HG03060 (cell line): ENCODE measurements around the gene UBA5.

Experiments used
- ATAC-seq: cut with Tn5 transposase; IDR thresholded peaks from one replicate; pipeline ENCODE4 v1.9.1; 2021; ENCODE audit warnings: low read depth, moderate number of reproducible peaks; ENCODE audit not compliant: unreplicated experiment

UBA5 gene

DNA sequence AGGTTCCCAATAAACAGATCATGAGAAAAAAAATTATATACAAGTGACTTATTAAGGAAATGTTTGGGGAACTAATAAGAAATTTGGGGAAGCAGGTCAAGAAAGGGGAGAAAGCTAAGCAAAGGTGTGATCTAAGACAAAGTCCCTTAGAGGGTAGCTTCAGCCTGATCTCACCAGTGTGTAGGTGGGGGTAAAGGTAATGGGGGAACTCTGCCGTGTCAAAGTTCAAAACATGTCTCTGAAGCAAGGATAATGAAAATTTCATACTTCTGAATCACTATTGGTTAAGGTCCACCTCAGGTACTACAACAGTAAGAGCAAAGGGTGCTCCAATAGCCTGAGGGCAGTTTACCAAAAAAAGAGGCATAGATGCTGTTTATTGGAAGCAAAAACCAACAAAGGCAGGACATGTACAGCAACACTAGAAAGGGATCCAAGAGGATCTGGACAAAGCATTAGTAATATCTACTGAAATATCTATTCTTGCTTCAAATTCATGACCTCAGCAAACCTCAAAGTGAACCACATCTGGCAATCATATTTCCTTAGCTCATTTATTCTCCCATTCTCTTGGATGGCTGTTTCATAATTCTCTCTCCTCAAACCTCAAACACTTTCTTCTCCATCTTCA lies 7.4 kb upstream of the UBA5 start:
- no peak for ATAC-seq

DNA sequence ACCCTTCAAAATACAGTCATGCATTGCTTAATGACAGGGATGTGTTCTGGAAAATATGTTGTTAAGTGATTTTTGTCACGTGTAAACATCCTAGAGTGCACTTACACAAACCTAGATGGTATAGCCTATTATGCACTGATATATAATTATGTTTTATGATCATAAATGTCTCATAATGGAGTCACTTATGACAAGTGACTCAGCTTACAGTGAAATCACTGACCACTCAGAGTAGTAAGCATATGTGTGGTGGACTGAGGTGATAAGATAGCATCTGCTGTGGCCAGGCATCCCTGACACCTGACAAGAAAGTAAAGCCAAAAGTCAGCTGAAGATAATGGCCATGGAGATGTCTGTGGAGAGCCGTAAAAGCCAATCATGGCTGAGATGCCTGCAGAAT lies 5.9 kb upstream of the UBA5 start:
- no peak for ATAC-seq

DNA sequence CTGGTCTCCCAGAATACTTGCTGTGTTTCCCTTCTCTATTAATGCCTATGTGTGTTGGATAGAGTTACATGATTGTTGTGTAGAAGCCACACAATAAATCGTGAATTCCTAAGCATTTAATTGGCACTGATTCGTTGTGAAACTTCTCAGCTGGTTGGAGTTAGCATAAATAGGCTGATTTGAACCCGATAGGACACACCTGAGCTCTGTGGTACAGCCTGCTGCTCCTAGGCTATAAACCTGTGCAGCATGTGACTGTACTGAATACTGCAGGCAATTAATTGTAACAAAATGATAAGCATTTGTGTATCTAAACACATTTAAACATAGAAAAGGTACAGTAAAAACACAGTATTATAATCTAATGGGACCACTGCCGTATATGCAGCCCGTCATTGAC lies 5.4 kb upstream of the UBA5 start:
- ATAC-seq: no peak

DNA sequence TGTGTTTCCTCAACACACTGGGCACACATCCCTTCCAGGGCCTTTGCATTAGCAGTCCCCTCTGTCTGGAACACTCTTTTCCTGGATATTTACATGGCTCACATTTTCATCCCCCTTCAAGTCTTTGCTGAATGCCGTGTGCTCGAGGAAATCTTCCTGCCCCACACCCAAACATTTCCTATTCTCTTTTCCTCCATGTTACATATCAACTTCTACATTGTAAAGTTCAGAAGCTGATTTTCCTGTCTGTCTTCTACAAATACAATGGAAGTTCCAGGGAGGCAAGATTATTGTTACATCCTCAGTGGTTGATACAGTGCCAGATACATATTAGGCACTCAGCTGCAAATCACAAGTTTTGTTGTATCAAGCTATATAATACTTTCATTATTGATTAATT lies 4.7 kb upstream of the UBA5 start:
- no peak for ATAC-seq

DNA sequence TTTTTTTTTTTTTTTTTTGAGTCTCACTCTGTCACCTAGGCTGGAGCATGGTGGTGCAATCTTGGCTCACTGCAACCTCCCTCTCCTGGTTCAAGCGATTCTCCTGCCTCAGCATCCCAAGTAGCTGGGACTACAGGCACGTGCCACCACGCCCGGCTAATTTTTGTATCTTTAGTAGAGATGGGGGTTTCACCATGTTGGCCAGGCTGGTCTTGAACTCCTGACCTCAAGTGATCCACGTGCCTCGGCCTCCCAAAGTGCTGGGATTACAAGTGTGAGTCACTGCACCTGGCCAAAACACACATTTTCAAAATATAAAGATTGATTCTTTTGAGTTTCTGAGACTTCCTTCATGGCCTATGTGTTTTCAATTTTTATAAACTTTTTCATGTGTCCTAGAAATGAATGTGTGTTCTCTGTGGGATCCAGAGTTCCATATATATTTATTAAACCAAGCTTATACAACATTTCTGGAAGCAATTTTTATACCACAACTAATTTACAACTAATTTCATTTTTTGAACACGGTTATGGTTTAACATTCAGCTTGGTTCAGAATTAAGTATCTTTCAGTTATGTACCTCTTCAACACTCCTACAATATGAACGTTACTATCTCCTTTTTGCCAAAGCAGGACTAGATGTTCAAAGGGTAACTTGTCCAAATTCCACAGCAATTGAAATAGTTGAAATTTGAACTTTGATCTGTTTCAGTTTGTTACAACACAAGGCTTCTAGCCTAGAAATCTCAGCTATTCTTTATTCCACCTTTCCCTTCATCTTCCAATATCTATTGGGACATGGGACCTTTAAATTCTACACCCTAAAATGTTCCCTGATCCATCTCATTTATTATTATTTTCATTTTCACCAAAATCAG lies 2.0 kb upstream of the UBA5 start:
- no peak for ATAC-seq

DNA sequence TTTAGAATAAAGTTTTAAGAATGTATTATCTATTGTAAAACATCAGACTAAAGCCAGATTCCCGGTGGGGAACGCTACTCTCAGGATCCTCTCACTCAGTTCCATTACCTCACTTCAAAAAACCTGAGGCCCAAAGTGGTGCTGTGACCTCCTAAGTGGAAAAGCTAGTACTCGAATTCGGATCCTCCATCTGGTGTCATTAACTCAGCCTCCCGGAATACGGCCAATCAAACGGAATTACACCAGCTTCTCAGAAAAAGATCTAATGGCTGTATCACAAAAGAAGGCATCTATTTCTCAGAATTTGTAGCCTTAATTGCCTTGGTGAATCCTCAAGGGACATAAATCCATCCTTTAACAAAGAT lies 1.1 kb upstream of the UBA5 start:
- ATAC-seq: no peak

DNA sequence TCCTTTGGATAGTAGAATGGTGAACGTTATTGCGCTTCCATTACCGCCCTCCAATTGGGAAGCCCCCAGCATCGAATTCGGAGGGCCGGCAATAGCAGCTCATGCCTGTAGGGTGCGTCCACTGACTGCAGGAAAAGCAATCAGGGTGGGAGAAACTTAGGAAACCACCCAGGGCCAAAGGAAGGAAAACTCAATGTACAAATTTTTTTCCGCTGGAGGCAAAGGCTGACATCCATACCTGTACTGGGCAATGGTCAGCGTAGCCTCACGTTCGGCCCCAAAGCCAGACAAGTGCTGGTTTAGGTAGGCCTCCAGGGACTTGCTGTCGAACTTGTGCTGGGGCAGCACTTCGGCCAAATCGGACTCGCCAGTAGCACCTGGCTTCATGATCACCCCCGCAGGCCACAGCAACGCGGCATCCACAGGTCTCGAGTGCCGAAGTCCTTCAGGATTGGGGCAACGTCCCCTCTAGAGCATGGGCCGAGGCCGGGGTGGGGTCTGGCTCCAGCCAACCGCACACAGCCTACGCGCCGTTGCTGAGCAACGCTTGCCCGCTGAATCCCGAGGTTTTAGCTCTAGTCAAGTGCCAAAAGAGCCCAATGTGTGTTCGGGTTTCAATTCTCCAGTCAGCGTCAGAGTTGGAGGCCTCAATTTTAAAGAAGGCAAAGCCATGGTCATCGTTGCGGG lies 621 bp upstream of the UBA5 start, which contains the start of gene ACAD11:
ACAD11 (minus strand) TSS at position 445 of the 687 bp plus-strand sequence; CDS start at position 387, 58 bp downstream.
- peak; percentile 34 for ATAC-seq

DNA sequence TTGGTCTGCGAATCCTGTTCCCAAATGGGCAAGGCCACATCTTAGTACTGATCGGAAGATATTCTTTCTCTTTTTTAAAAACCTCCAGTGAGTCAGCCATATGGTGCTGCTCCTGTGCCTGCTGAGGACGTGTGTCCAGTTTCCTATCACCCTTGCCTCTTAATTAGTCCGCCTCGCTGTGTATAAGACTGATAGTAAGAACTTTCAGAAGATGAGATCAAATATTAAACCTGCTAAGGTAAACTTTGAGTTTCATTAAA lies 612 bp downstream of the UBA5 start:
- no peak for ATAC-seq

DNA sequence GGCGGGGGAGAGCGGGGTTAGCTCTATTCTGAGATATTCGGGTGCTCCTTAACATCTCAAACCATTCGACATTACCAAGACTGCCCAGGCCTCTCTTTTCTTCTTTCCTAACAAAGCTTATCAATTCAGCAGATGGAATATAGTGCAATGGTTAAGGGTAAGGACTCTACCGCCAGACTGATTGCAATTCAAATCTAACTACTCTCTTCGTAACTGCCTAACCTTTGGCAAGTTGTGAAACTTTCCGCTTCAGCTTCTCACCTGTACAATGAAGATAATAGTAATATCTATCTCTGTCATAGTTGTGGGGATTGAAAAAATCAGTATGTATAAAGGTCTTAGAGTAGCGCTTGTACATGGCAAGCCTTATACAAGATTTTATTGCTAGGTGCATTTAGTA lies 972 bp downstream of the UBA5 start:
- no peak for ATAC-seq

DNA sequence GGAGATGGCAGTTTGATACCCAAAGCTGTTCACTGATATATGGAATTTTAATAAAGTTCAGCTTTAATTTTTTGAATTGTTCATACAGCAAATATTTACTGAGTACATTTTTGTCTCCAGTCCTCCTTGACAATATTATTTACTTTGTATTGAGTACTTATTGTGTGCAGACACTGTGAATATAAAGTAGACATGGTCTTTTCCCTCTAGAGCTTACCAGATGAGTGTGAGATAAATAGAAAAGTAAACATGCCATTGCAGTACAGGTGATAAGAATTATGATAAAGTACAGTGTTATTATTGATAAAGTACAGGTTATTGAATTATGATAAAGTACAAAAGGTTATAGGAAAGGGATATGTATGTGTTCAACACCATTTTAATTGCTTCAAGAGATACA lies 2.1 kb downstream of the UBA5 start:
- no peak for ATAC-seq

DNA sequence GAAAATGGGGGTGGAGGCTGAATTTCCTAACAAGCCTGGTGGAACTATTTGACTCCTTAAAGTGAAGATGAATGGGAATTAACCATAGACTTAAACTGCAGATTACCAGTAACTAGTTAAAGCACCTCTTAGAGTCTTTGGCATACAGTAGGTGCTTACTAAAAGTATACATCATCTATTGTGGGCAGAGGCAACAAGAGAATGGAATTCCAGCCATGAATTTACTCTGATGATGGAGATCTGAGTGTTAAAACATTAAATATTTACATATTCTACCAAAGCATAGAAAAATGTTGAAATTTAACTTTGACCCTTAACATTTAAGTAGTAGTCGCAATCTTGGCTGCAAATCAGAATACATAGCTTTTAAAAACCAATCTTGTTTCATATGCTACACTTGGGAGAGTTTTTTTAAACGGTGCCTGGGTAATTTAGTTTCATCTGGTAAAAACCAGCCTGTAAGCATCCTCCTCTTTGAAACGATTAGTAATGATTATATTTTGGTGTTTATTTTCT lies 5.2 kb downstream of the UBA5 start:
- no peak for ATAC-seq

DNA sequence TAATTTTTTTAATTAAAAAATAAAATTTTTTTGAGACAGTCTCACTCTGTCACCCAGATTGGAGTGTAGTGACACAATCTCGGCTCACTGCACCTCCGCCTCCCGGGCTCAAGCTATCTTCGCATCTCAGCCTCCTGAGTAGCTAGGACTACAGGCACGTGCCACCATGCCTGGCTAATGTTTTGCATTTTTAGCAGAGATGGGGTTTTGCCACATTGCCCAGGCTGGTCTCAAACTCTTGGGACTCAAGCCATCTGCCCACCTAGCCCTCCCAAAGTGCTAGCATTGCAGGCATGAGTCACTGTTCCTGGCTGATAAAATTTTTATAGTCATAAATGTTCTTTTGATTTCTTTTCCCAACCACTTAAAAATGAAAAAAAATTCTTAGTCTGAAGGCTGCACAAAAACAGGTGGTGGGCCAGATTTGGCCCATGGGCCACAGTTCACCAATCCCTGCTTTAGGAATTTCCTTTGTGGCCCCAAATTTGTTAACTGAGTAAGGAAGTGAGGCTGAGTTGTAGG lies 9.2 kb downstream of the UBA5 start:
- ATAC-seq: no peak

DNA sequence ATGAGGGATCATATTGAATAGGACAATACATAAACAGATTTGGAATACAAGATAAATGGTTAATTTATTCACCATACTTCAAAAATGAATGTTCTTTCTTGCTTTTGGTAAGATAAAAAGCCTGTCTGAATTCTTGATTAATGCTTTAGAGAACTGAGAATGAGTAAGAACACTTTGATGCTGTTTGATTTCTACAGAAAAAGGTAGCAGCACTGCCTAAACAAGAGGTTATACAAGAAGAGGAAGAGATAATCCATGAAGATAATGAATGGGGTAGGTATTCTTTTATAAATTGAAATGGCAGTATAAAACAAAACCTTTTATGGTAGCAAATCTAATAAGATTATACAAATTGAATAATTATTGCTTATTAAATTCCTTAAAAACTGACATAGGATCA lies 15.3 kb downstream of the UBA5 start:
- no peak for ATAC-seq

DNA sequence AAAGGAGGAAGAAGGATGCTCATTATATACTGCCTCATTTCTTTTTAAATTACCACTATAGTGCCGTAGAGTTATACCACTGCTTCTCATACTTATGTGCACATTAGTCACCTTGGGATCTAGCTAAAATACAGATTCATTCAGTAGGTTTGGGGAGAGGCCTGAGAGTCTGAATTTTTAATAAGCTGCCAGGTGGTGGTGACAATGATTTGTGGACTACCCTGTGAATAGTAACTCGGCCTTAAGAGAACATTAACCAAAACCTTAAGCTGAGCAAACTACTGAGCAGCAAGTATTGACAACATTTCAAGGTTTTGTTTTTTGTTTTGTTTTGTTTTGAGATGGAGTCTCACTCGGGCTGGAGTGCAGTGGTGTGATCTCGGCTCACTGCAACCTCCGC lies 19.8 kb downstream of the UBA5 start:
- no peak for ATAC-seq

DNA sequence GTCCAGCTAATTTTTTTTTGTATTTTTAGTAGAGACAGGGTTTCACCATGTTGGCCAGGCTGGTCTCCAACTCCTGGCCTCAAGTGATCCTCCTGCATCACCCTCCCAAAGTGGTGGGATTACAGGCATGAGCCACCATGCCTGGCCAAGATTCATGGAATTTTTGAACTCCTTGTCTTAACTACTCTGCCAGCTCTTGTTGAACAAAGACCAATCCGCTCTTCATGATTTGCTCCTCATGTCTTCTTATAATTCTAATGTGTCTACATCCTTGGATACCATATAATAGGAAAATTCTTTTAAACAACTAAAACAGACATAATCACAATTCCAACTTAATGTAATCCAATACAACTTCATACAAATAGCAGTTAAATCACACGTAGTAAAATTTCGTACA lies 21.3 kb downstream of the UBA5 start:
- no peak for ATAC-seq

DNA sequence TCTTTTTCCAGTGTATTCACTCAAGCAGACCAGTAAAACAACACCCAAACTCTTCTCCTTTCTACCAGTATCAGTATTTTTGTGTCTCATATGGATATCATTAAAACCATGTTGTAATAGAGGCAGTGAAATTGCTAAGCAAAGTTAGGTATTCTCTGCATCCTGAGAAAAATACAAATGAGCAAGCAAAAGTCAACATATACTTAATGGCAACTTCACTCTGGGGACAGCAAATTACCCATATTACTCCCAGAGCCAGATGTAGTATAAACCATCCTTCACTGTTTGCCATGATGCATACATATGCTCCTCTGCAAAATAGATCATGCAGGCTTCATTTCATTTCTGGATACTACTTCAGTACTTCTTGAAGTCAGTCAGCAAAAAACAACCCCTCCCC lies 22.1 kb downstream of the UBA5 start:
- ATAC-seq: no peak

DNA sequence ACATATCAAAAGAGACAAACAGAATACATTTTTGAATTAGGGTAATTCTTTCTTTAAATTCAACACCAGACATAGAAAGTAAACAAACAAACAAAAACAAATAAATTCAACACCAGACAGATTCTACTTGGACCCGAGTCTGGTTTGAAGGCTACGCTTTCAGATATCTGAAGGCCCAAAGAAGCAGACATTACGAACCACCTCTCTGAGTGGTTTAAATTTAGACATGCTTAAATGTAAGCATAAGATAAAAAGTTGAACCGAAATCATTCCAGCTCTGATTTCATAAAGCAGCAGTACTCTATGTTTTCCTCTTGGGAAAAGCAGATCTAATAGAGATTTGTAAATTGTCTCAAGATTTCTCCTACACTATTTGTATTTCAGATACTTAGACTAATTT lies 29.9 kb downstream of the UBA5 start:
- no peak for ATAC-seq

DNA sequence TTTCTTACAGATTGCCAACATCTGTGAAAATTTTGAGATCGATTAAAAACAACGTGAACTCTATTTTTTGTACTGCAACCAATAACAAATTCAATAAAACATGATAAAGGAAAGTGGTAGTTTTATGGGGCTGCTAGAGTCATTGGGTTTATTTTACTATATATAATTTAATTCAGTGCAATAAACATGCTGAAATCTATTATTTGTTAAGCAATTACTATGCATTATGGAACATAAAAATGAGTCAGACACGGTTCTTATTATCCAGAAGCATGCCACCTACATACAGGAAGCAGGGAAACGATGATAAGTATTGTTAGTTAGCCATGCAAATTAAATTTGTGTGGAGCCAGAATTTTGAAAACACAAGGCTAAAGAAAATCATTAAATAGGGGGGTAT lies 34.9 kb downstream of the UBA5 start:
- no peak for ATAC-seq

DNA sequence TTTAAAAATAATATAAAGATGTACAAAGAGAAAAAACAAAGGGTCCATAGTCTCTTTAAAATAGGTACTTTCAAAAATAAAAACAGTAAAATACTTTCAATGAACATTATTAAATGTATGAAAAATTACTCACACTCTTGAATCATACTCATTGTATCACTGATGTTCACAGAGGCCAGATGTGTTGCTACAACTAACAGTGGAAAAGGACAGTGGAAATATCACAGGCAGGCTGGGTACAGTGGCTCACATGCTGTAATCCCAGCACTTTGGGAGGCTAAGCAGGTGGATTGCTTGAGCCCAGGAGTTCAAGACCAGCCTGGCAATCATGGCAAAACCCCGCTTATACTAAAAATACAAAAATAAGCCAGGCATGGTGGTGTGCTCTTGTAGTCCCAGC lies 35.3 kb downstream of the UBA5 start:
- ATAC-seq: no peak

DNA sequence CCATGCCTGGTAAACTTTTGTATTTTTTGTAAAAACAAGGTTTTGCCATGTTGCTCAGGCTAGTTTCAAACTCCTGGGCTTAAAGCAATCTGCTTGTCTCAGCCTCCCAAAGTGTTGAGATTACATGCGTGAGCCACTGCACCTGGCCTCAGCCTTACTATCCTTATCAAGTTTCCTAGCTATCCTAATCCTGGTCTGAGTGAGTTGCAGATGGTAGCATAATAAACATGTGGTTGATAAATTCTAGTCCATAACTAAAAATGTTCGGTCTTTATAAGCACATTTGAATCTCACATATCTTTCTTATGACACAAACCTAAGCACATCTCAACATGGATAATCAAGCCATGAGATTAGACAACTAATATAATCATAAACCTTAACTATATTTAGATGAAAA lies 43.6 kb downstream of the UBA5 start:
- no peak for ATAC-seq

DNA sequence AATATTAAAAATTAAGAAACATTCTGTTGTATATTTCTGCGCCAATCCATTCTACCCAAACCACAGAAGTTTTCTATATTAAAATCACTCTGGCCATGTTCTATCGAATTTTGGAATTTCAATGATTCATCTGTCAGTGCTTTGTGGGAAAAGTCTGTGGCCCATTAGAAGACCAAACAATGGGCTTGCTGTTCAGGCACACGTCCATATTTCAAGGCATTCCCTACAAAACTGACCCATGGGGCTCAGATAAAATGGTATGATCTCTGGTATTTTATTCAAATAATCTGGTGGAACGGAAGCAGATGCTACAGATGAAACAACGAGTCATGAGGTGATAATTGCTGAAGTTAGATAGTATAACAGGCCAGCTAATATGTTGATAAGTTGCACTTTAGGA lies 49.6 kb downstream of the UBA5 start:
- no peak for ATAC-seq
